HEK293T (cell line): ENCODE data around the gene FAM222A.

ENCODE experiments used
- FOXM1 ChIP-seq: fragments of 450-650 bp; IDR thresholded peaks from 2 replicates; pipeline ENCODE4 v1.6.1; 2017; ENCODE audit warnings: mild to moderate bottlenecking, borderline replicate concordance
- TF ChIP-seq, protein P1 (sequence below): fragments of 450-650 bp; IDR thresholded peaks from 2 replicates; pipeline ENCODE4 v1.6.1; 2016

DNA sequence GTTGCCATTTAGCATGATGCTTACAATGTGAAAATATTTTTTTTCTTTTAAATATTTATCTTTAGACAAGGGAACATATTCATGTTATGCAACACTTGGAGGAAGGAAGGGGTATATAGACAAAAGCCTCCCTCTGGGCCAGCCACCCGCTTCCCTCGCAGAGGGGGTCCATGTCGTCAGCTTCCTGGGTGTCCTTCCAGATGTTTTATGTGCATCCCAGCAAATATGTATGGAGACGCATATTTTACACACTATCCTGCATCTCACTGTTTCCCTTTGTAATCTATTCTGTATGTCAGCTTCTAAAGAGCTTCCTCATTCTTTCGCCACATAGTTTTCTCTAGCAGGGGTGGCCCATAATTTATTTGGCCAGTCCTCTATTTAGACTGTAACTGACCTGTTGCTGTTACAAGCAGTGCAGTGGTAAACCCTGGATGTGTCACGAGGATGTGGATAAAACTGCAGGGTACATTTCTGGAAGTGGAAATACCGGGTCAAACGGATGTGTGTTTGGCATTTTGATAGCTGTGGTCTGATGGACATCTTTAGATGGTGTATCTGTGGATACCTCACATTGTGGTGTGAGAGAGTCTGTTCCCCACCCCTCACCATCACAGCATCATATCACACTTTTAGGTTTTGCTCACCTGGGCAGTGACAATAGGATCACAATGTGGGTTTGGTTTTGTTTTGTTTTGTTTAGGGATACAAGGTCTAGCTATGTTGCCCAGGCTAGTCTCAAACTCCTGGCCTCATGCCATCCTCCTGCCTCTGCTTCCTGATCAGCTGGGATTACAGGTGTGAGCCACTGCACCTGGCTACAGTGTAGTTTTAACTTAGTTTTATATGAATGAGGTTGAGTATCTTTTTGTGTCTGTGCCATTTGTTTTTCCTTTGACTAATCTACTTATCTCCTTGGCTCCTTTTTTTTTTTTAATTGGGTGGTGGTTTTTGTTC is 31.6 kb downstream of the FAM222A start:
- TF ChIP-seq FOXM1: no peak
- TF ChIP-seq, protein P1, sequence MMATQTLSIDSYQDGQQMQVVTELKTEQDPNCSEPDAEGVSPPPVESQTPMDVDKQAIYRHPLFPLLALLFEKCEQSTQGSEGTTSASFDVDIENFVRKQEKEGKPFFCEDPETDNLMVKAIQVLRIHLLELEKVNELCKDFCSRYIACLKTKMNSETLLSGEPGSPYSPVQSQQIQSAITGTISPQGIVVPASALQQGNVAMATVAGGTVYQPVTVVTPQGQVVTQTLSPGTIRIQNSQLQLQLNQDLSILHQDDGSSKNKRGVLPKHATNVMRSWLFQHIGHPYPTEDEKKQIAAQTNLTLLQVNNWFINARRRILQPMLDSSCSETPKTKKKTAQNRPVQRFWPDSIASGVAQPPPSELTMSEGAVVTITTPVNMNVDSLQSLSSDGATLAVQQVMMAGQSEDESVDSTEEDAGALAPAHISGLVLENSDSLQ: no peak
